Measurements from ENCODE around the gene ARHGAP44. TPM values are rescaled to one million over a fixed set of nuclear protein-coding genes. Genes with fewer than 3 reads are reported as not detected.

ARHGAP44 gene
- total RNA-seq = not detected
- 0.25 TPM for polyA plus RNA-seq (2013, experiment 1 of 2)
- 0.35 TPM for polyA plus RNA-seq (2013, experiment 2 of 2)
- 0 to 0.39 (median 0) reads per million in 172 experiments for total RNA-seq

- Histone ChIP-seq H3K27ac (ENCODE audit: low read depth in 1 of 2, low read length in 2 of 2) (no peak within 1 kb of the TSS), H3K9me3 (ENCODE audit: control insufficient read depth in 1 of 2, insufficient read depth in 1 of 2, low read length in 2 of 2) (peaks cover 0 to 11% of the 10 kb centered on the region in 2 experiments), H3K4me3 (ENCODE audit: low read length) (no peak within 1 kb of the TSS), H3K27me3 (ENCODE audit: control insufficient read depth in 1 of 2, insufficient read depth in 2 of 2, low read length in 2 of 2) (peaks cover 4 to 31% of the 10 kb centered on the region in 2 experiments), H3K4me1 (ENCODE audit: insufficient read depth, low read length) (peaks cover 8% of the 10 kb centered on the region), H3K36me3 (ENCODE audit: insufficient read depth, low read length) (no peaks in the 10 kb centered on the region)
- Mint-ChIP-seq H3K4me3 (peak within 1 kb of the TSS; percentile 25), H3K4me1 (ENCODE audit: low read depth) (peaks cover 6% of the 10 kb centered on the region), H3K27me3 (peaks cover 40% of the 10 kb centered on the region), H3K27ac (no peak within 1 kb of the TSS), H3K9me3 (no peaks in the 10 kb centered on the region), H3K36me3 (ENCODE audit: low read depth) (no peaks in the 10 kb centered on the region)
- intact Hi-C loops (cut with DNase I, micrococcal nuclease) = no loop called here
- no peak for TF ChIP-seq CTCF (IDR thresholded peaks at IDR 0.05)
- CTCF ChIA-PET = no interaction called here
- DNase-seq (no peak), ATAC-seq (ENCODE audit: poor library complexity) (no peak)
- POLR2A ChIA-PET = no interaction called here
Measured at GRCh38 chr17:12789481-12790248, at the start of gene ARHGAP44. ARHGAP44 (plus strand) TSS chr17:12789498; CDS start chr17:12789839, 341 bp downstream.

GRCh38 chr17:12739500-12739899 is 49.8 kb upstream of the ARHGAP44 start:
- DNase-seq (no peak), ATAC-seq (ENCODE audit: poor library complexity) (no peak)
- POLR2A ChIA-PET = no interaction called here
- H3K27me3 Mint-ChIP-seq = no peaks in the 10 kb centered on the region
- CTCF ChIA-PET = no interaction called here
- no peak overlapping the region for H3K27ac Mint-ChIP-seq
- no peaks in the 10 kb centered on the region for H3K4me1 Mint-ChIP-seq (ENCODE audit: low read depth)
- Histone ChIP-seq H3K27ac (ENCODE audit: low read depth in 1 of 2, low read length in 2 of 2) (no peak overlapping the region), H3K27me3 (ENCODE audit: control insufficient read depth in 1 of 2, insufficient read depth in 2 of 2, low read length in 2 of 2) (no peaks in the 10 kb centered on the region), H3K4me1 (ENCODE audit: insufficient read depth, low read length) (no peaks in the 10 kb centered on the region), H3K9me3 (ENCODE audit: control insufficient read depth in 1 of 2, insufficient read depth in 1 of 2, low read length in 2 of 2) (peaks cover 0 to 4% of the 10 kb centered on the region in 2 experiments), H3K4me3 (ENCODE audit: low read length) (no peak overlapping the region), H3K36me3 (ENCODE audit: insufficient read depth, low read length) (no peaks in the 10 kb centered on the region)
- TF ChIP-seq CTCF (IDR thresholded peaks at IDR 0.05) = no peak
- no peaks in the 10 kb centered on the region for H3K9me3 Mint-ChIP-seq
- no peak overlapping the region for H3K4me3 Mint-ChIP-seq
- no peaks in the 10 kb centered on the region for H3K36me3 Mint-ChIP-seq (ENCODE audit: low read depth)
- intact Hi-C loops (cut with DNase I, micrococcal nuclease) = no loop called here

- Mint-ChIP-seq H3K27ac (no peak overlapping the region), H3K4me3 (no peak overlapping the region), H3K27me3 (no peaks in the 10 kb centered on the region), H3K9me3 (no peaks in the 10 kb centered on the region), H3K4me1 (ENCODE audit: low read depth) (no peaks in the 10 kb centered on the region), H3K36me3 (ENCODE audit: low read depth) (no peaks in the 10 kb centered on the region)
- CTCF ChIA-PET = no interaction called here
- TF ChIP-seq CTCF (IDR thresholded peaks at IDR 0.05) = no peak
- no peak overlapping the region for H3K27ac ChIP-seq (ENCODE audit: low read depth in 1 of 2, low read length in 2 of 2)
- H3K27me3 ChIP-seq (ENCODE audit: control insufficient read depth in 1 of 2, insufficient read depth in 2 of 2, low read length in 2 of 2) = no peaks in the 10 kb centered on the region
- POLR2A ChIA-PET = no interaction called here
- intact Hi-C loops (cut with DNase I, micrococcal nuclease) = no loop called here
- no peak overlapping the region for H3K4me3 ChIP-seq (ENCODE audit: low read length)
- no peak for DNase-seq
- no peak for ATAC-seq (ENCODE audit: poor library complexity)
- H3K9me3 ChIP-seq (ENCODE audit: control insufficient read depth in 1 of 2, insufficient read depth in 1 of 2, low read length in 2 of 2) = peaks cover 0 to 4% of the 10 kb centered on the region in 2 experiments
- no peaks in the 10 kb centered on the region for H3K36me3 ChIP-seq (ENCODE audit: insufficient read depth, low read length)
- H3K4me1 ChIP-seq (ENCODE audit: insufficient read depth, low read length) = no peaks in the 10 kb centered on the region
Measured at GRCh38 chr17:12743046-12743445, 46.3 kb upstream of the ARHGAP44 start.

All from CD4-positive, alpha-beta T cell (primary cell).